Omental fat pad (tissue), 4 donors: ENCODE measurements around the gene LPP. TPM values are rescaled to one million over a fixed set of nuclear protein-coding genes. Genes with fewer than 3 reads are reported as not detected.

Experiments used
- ATAC-seq: fragments of 150-250 bp; one replicate; pipeline ENCODE4 v1.9.1; 2016; ENCODE audit warnings: mild to moderate bottlenecking, moderate library complexity; ENCODE audit not compliant: low FRiP score
- DNase-seq: peaks from one replicate; pipeline ENCODE4 v3.0.0-alpha.2; 2019; ENCODE audit warnings: low spot score
- CTCF ChIP-seq, 3 donors: fragments of 450-650 bp; IDR thresholded peaks; one replicate each; pipeline ENCODE4 v1.5.1; 2016 to 2017; ENCODE audit warnings: antibody characterized with exemption in 3 of 3, mild to moderate bottlenecking in 3 of 3, moderate library complexity in 2 of 3
- total RNA-seq, 4 donors: library from RNA; depleted of rRNA; stranded (reverse); fragments of >200 nt; gene quantifications; one replicate each; pipeline ENCODE4 v1.1.0, GENCODE V29; 2016

Gene LPP
- total RNA-seq, 4 donors from 2014 or later: 113 to 302 (median 126) TPM

DNA sequence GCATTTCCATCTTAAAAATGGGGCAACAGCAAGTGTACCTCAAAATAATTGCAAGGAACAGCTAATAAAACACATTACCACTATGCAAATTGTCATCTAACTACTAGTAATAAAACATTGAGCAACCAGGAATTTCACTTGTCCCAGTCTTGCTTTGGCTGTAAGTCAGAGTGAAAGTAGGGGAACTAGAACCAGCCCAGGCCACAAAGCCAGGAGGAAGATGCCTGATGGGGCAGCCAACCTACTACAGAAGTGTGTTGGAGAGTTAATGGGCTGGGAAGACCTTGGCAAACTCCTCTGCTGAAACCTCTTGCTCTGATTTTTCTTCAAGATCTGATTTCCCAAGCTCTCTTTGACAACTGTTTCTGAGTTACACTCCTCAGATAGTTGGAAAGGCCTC lies 40.2 kb upstream of the LPP start:
- no peak for ATAC-seq
- no peak for DNase-seq
- TF ChIP-seq CTCF (IDR thresholded peaks at IDR 0.05): no peak

DNA sequence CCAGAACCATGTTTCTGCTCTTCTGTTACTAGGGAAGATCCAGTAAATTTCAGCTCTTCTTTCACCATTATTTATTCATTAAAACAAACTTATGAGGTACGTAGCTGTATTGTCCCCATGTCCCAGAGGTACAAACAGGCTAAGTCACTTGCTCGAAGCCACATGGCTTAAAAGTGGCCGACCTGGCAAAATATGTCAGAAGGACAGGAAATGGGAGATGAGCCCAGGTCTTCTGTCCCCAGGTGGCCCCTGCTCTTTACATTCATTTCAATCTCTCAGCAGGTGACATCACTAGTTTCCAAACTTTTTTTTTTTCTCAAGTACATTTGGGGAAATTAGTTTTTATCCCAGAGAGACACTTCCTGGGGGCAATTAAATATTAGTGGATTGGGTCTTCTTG lies 34.1 kb upstream of the LPP start:
- no peak for ATAC-seq
- TF ChIP-seq CTCF (IDR thresholded peaks at IDR 0.05): no peak
- DNase-seq: no peak

DNA sequence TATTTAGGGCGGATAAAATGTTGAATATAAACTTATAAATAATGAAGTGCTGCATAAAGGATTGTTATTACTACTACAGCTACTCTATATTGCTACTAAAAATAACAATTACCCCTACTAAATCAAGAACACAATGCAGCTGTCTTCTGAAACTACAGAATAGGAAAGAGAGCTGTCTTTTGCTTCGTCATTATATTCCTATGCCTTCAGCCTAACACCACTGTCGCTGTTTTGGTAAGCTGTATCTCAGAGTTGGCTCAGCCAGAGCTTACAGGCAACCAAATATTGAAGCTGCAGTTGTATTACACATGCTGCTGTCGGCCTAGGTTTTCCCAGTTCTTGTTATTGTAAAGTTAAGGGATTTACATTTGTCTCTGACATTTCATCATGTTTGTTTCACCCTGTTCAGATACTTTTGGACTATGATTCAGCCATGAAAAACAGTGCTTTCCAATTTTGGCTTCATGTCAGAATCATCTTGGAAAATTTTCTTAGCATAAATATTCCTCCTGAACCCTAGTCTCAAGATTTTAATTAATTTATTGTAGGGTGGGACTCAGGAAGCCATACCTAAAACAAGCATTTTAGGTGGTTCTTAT lies 31.3 kb upstream of the LPP start:
- no peak for ATAC-seq
- TF ChIP-seq CTCF (IDR thresholded peaks at IDR 0.05): no peak
- DNase-seq: no peak

DNA sequence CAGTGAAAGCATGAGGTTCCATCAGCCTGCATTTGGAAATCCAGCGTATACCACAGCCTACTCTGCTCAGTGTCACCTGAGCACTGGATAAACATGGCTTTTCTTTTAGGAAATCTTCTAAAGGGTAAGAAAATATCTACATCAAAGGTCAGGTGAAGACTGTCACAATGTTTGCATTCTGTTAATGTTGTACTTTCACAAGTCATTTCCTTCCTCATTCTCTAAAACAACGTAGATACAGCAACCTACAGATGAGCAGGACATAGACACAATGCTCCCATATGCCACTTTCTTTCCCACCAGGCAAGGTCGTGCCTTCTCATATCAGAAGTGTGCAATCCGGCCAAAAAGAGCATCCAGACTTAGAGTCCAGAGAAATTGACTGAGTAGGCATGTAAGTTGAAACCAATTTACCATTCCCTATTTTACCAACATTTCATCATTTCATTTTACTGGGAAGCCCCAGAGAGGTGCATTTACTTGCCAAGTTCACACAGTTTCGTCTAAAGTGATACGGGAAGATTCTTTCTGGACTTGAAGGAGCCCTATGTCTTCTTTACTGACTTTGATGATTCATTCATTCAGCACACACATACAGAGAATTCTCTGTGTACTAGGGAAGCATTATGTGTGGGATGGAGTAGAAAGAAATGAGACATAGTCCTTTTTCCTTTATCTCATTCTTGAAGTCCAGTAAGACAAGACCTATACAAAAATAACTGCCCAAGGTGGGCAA lies 30.6 kb upstream of the LPP start:
- DNase-seq (no peak), ATAC-seq (no peak)
- no peak for TF ChIP-seq CTCF (IDR thresholded peaks at IDR 0.05)

GRCh38 chr3:188124184-188124583 lies 29.8 kb upstream of the LPP start:
- no peak for TF ChIP-seq CTCF (IDR thresholded peaks at IDR 0.05)

DNA sequence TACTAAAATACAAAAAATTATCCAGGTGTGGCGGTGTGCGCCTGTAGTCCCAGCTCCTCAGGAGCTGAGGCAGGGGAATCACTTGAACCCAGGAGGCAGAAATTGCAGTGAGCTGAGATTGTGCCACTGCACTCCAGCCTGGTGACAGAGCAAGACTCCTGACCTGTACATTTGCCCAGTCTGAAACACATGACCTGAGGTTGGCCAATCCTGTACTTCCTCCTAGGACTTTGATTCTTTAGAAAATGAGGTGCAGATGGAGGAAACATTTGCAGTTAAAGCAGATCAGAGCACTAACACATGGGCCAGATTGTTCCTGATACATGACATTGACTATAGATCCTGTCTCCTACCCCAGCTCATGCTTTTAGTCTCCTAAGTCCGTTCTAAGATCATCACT lies 28.9 kb upstream of the LPP start:
- no peak for TF ChIP-seq CTCF (IDR thresholded peaks at IDR 0.05)
- ATAC-seq: no peak
- DNase-seq: no peak

More at GRCh38 chr3:188124184-188124583, 29.8 kb upstream of the LPP start:
- no peak for ATAC-seq
- no peak for DNase-seq

GRCh38 chr3:188126276-188126675 lies 27.7 kb upstream of the LPP start:
- TF ChIP-seq CTCF (IDR thresholded peaks at IDR 0.05): no peak
- peak; percentile 41 for ATAC-seq

More at GRCh38 chr3:188126276-188126675, 27.7 kb upstream of the LPP start:
- DNase-seq: no peak
